ENCODE data around the gene SNX5.

Gene SNX5

DNA sequence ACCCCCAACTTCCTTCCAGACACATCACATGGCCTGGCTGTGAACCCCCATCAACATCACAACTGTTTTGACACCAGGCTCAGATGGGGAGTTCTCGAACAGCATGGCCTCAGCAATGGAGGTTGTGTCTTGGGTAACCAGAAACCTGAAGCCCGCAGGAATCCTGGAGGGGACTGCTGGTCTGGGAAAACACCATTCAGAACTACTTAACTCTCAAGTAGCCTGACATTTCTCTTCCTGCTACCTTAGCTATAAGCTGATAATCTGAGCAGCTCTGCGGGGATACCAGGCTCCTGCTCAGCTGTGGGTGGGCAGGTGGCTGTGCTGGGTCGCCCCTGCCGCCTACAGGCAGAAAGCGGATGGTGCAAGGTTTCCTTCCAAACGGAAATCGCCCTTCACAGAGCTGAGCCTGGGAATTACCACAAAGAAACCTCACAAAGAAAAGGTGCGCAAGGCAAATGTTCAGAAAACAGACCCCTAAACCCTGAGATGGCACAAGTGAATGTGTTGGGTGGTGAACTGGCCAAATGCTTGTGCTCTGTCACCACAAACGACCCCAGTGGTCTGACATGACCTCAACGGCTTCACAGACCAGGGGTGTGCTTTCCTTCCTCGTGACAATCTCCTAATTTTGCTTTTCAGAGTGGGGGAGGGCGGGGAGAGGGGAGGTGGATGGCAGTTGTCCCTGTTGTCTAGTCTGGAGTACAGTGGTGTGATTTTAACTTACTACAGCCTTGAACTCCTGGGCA lies 29.5 kb downstream of the SNX5 start:
- peak in 1 of 2 experiments; percentile 68 for DNase-seq

DNA sequence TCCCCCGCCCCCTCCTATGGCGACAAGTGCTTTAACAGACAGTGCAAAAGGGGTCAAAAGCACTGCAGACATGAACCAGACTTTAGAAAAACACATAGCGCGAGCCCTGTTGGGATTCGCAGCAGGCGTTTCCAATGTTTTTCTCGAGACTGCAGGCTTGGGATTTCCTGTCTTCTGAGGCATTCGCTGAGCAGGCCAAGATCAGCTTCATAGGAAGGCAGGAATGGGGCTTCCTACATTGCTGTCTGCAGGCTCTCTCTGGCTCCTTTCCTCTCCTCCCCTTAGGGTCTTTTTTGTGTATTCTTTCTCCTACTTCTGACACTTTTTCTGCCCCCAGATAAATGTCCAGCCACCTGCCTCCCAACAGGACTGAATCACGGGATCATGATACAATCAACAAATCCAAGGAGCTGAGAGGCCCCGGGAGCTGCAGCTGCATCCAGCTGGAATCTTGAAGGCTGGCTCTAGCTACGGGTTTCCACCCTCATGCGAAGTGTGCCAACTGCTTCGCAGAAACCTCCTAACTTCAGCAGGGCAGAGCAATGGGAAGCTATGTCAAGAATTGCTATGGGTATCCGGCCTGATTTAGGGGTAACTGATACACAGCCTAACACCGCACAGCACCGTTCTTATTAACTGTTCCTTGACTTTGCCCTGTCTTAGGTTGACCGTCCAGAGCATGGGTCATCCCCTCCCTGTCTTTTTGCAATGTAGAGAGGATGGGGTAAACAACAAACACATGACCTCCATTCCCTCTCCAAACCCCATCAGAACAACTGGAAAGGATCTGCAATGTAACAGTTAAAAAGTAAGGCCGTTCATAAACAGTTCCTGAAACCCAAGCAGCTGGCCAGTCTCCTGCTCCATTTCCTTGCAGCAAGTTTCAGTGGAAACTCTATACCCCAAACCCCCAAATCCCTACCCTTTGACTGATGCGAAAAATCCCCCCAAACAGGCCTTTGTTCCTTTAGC lies 31.5 kb downstream of the SNX5 start:
- DNase-seq: no peak

DNA sequence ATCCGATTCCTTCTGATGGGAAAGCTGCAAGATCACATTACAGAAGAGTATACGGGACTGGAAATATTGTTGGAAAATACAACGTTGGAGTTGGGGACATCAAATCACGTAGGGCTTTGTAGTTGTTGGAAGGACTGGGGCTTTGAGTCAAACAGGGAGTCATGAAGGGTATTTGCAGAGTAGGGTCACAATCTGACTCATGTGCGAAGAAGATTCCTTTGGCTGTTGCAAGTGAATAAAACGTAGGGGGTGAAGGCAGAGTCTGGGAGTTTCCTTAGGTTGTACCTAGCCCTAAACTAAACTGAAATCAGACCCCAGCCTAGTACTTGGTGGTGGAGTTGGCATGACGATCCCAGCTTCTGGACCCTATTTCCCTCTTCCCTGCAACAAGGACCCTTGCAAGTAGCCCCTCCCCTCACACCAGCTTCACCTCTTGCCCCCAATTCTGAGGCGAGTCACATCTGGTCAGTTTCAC lies 32.3 kb downstream of the SNX5 start:
- DNase-seq: no peak

DNA sequence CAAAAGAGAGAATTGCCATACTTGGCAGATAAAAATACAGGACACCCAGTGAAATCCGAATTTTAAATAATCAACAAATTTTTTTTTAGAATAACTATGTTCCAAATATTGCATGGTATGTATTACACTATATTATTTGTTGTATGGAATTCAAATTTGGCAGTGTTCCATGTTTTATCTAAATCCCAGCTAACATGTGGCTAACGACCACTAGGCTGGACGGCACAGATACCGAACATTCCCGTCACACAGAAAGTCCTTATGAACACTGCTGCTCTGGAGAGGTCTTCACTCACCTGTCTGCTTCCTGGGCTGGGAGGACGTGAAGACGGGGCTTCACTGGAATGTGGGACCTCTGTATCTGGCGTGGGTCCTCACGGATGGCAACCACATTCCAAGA lies 32.8 kb downstream of the SNX5 start:
- DNase-seq: no peak

GRCh38 chr20:17935186-17935585 lies 33.4 kb downstream of the SNX5 start:
- no peak for DNase-seq

DNA sequence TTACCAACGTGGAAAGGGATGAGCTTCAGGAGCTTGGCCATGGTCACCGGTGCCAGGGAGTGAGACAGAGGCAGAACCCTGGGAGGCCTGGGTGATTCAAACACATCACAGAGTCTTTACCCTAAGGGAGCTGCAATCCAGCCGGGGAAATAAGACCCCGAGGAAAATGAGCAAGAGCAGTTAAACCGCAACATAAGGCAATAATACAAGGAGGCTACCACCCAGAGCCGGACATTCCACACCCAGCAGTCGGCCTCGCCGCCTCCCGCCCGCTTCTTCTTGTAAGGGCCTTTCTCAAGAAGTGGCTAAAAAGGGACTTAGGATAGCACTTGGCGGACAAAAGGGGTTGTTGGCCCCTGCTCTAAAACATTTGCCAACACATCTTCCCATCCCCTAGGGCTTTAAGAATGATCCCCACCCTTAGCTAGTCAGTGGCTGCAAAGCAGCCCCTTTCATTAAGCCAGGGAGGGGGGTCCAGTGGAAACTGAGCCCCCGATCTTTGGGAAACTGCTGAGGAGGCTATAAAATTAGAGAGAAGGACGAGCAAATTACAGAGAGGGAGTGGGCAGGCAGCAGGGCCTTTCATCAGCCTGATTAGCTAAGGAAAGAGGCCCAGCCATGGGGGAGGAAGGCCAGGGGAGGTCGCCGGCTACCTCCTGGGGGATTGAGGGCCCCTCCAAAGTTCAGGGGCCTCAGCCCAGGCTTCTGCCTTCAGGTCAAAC lies 34.3 kb downstream of the SNX5 start:
- DNase-seq: no peak

DNA sequence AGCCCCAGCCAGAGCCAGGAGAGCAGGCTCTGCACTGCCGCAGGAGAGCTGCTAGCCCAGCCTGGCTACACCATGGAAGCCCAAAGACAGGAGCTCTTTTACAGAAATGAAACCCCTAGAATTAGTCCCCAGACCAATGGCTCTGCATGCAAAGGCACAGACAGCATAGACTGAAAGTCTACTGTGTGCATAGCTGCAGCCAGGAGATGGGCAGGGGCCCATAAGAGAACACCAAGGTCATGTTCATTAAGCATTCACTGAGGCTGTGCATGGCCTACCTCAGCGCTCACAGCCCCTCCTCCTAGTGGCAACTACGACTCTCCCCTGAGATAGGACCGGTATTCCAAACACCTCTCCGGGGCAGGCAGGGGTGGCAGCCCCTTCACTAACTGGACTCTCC lies 34.9 kb downstream of the SNX5 start:
- no peak for DNase-seq

- DNase-seq: no peak
Measured at GRCh38 chr20:17933121-17933520, 35.5 kb downstream of the SNX5 start.

- no peak for DNase-seq
Measured at GRCh38 chr20:17932396-17932795, 36.2 kb downstream of the SNX5 start.

- DNase-seq: no peak
Measured at GRCh38 chr20:17931513-17931912, 37.1 kb downstream of the SNX5 start.

DNA sequence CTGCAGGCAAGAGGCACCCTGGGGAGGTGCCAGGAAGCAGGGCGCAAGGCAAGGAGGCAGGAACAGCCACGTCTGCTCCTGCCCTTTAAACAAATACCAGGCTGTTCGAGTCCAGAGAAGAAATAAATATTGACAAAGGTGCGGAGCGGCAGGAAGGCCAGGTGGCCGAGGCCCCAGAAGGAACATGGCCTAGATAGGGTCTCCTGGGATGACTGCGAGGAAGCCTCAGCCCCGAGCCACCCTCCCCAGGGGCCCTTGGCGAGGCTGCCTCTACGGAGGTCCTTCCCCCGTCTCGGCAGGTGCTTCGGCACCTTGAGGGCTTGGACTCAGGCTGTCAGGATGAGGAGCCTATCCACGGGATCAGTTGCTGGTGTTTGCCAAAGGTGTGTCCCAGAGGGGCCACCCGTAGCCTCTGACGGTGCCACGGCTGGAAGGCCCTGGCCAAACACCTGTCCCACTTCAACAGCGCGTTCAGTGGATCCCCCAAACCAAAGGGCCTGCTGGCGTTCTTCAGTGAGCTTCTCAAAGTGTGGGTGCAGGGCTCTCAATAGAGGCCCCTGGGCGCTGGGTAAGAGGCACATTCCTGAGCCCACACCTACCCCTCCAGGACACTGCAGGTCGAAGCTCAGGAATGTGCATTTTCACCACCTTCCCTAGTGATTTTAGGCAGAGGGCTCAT lies 39.8 kb downstream of the SNX5 start:
- no peak for DNase-seq

DNA sequence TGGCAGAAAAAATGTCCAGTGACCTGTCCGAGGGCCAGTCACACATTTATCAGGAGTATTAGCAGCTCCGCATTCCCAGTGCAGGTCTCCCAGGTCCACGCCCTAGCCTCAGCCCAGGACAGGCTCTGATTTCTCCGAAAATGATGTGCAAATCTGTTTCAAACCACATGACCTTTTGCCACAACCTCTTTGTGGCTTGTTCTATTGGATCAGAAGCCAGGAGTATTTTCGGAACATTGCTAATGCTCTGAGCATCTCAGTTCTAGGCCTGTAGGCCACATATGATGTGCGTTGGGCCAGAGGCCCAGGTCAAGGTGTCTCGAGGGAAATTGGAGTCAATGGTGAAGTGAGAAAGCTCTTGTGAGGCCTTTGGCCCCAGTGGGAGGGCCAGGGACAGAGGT lies 40.4 kb downstream of the SNX5 start:
- DNase-seq: no peak

DNA sequence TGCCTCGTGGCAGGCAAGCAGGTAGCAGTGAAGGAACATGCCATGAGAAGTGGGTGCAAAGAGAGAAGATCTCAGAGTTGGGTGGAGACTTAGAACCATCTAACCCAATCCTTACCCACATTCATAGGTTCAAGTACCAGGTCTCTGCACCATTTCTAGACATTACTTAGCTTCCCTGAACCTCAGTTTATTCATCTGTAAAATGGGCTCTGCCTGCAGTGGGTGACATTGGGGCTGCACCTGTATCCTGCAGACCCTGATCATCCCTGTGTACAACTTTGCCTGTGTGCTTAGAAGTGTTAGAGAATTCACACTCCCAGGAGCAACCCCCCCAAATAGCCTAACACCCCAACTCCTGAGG lies 42.7 kb downstream of the SNX5 start:
- no peak for DNase-seq

- no peak for DNase-seq
Measured at GRCh38 chr20:17925141-17925939, 43.3 kb downstream of the SNX5 start.

GRCh38 chr20:17921774-17922173 lies 46.8 kb downstream of the SNX5 start:
- DNase-seq: no peak

- no peak for DNase-seq
Measured at GRCh38 chr20:17919149-17919548, 49.4 kb downstream of the SNX5 start.

- DNase-seq: no peak
Measured at GRCh38 chr20:17917832-17918618, 50.6 kb downstream of the SNX5 start.

DNA sequence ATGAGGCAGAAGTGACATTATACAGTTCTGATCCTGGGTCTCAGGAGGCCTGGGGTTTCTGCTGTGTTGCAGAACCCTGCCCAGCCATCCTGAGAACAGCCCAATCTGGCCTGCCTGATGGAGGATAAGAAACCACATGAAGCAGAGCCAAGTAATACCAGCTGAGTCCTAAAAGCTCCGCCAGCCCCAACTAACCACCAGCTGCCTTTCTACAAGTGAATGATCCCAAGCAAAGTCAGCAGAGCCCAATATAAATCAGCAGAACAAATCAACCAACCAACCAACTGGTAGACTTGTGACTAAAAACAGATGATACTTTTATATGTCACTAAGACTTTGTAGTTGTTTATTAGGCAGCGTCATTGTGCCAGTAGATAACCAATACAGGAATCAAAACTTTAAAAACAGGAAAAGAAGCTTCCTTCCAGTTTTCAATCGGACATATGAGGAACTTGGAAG lies 52.1 kb downstream of the SNX5 start:
- DNase-seq: no peak

GRCh38 chr20:17914957-17915356 lies 53.6 kb downstream of the SNX5 start:
- DNase-seq: no peak

DNA sequence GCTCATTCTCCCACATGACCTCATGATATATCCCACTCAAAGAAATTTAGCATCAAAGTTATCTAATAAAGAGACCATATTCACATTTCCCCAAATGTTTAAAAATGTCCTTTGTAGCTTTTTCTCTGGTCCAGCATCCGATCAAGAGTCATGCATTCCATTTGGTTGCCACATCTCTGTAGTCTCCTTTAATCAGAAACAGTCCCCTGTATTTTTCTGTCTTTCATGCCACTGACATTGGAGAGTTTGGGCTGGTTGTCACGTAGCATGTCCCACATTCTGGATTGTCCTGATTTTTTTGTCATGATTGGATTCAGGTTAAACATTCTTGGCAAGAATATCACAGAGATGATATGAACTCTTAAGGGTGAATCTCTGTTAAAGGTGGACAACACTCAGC lies 55.7 kb downstream of the SNX5 start:
- DNase-seq: no peak

DNA sequence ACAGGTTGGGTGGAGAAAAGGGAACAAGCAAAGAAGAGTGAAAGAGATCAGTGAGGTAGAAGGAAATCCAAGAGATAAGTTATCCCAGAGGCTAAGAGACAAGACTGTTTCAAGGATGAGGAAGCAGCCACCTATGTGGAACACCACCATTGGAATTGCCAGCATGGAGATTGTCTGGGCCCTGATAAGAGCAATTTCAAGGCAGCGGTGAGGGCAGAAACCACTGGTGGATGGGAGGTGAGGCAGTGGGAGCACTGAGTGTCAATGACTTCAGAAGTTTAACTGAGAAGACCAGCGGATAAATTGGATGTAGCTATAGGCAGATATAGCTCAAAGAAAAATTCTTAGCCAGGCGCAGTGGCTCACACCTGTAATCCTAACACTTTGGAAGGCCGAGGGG lies 56.7 kb downstream of the SNX5 start:
- no peak for DNase-seq
